HepG2 (cell line): Measurements from ENCODE around the gene KANK3. TPM values are rescaled to one million over a fixed set of nuclear protein-coding genes. Genes with fewer than 3 reads are reported as not detected.

Source experiments
- CAMTA2 ChIP-seq: sonication (generic); formaldehyde crosslinking; IDR thresholded peaks from 2 replicates; pipeline ENCODE4 v1.4.0; 2020; ENCODE audit warnings: mild to moderate bottlenecking, missing genetic modification reagents, borderline replicate concordance
- GTF3A ChIP-seq: sonication (generic); formaldehyde crosslinking; conservative IDR thresholded peaks from 2 replicates; pipeline ENCODE4 v1.4.0; 2020; ENCODE audit warnings: mild to moderate bottlenecking, missing genetic modification reagents
- JARID2 ChIP-seq: sonication (generic); formaldehyde crosslinking; IDR thresholded peaks from 2 replicates; pipeline ENCODE4 v1.8.1; 2023; ENCODE audit warnings: missing genetic modification reagents, inconsistent platforms; ENCODE audit not compliant: insufficient replicate concordance
- KDM5A ChIP-seq: fragments of 200-600 bp; sonication (generic); IDR thresholded peaks from 2 replicates; pipeline ENCODE4 v1.7.0; 2018; ENCODE audit warnings: antibody characterized with exemption, mild to moderate bottlenecking, low read length, borderline replicate concordance
- MAFG ChIP-seq: sonication (generic); formaldehyde crosslinking; IDR thresholded peaks from 2 replicates; pipeline ENCODE4 v1.5.1; 2020; ENCODE audit warnings: mild to moderate bottlenecking, missing genetic modification reagents
- MED8 ChIP-seq: sonication (generic); formaldehyde crosslinking; IDR thresholded peaks from 2 replicates; pipeline ENCODE4 v1.8.1; 2023; ENCODE audit warnings: mild to moderate bottlenecking, missing genetic modification reagents; ENCODE audit not compliant: insufficient replicate concordance
- MXI1 ChIP-seq: IDR thresholded peaks from 3 replicates; pipeline ENCODE4 v1.6.1; 2012; ENCODE audit warnings: low read depth, low read length, inconsistent platforms, borderline replicate concordance
- NCOA5 ChIP-seq: sonication (generic); formaldehyde crosslinking; IDR thresholded peaks from 2 replicates; pipeline ENCODE4 v1.4.0; 2020; ENCODE audit warnings: missing genetic modification reagents
- SIN3A ChIP-seq: IDR thresholded peaks from 2 replicates; pipeline ENCODE4 v1.6.1; 2011; ENCODE audit warnings: low read depth, mild to moderate bottlenecking, control low read depth, low read length, borderline replicate concordance
- SMAD3 ChIP-seq: sonication (generic); formaldehyde crosslinking; IDR thresholded peaks from 2 replicates; pipeline ENCODE4 v1.4.0; 2020; ENCODE audit warnings: missing genetic modification reagents
- SMARCC2 ChIP-seq: fragments of 450-650 bp; IDR thresholded peaks from 2 replicates; pipeline ENCODE4 v1.6.1; 2017; ENCODE audit warnings: antibody characterized with exemption, mild to moderate bottlenecking
- ZBTB42 ChIP-seq: sonication (generic); formaldehyde crosslinking; IDR thresholded peaks from 2 replicates; pipeline ENCODE4 v1.5.0; 2020; ENCODE audit warnings: mild to moderate bottlenecking, missing genetic modification reagents
- ZNF333 ChIP-seq: sonication (generic); formaldehyde crosslinking; IDR thresholded peaks from 2 replicates; pipeline ENCODE4 v1.4.0; 2020; ENCODE audit warnings: mild to moderate bottlenecking, missing genetic modification reagents, borderline replicate concordance
- ZNF382 ChIP-seq: sonication (generic); formaldehyde crosslinking; IDR thresholded peaks from 2 replicates; pipeline ENCODE4 v1.5.0; 2020; ENCODE audit warnings: missing genetic modification reagents, mild to moderate bottlenecking, borderline replicate concordance
- ZNF839 ChIP-seq: sonication (generic); formaldehyde crosslinking; IDR thresholded peaks from 2 replicates; pipeline ENCODE4 v1.4.0; 2020; ENCODE audit warnings: missing genetic modification reagents, mild to moderate bottlenecking, borderline replicate concordance
- polyA plus RNA-seq, 8 experiments: library from polyadenylated mRNA; depleted of rRNA in 3 of 8; stranded (reverse) in 7 of 8; unstranded in 1 of 8; fragments of >200 nt; fragmentation: Illumina TruSeq in 4 of 8; extraction: Trizol in 4 of 8; gene quantifications; 2 replicates each; pipeline versions ENCODE4 v1.2.1 to v1.2.3, GENCODE V29; 2011 to 2016; ENCODE audit warnings: low read depth in 4 of 8, missing spikeins in 1 of 8, mixed read lengths in 1 of 8; ENCODE audit not compliant: insufficient read depth in 1 of 8
- total RNA-seq, 5 experiments: library from RNA; depleted of rRNA; stranded (reverse); fragments of >200 nt; fragmentation: Illumina TruSeq; extraction: Trizol; gene quantifications; 2 replicates each; pipeline ENCODE4 v1.2.3, GENCODE V29; 2016; ENCODE audit warnings: low read depth in 1 of 5
- TF ChIP-seq, protein P1 (sequence below): IDR thresholded peaks from 2 replicates; pipeline ENCODE4 v1.6.1; 2012; ENCODE audit warnings: low read depth, low read length, improper control_type of control experiment
- TF ChIP-seq, protein P2 (sequence below): sonication (generic); formaldehyde crosslinking; IDR thresholded peaks from 2 replicates; pipeline ENCODE4 v1.8.1; 2023; ENCODE audit warnings: mild to moderate bottlenecking, missing genetic modification reagents
- TF ChIP-seq, protein P3 (sequence below): conservative IDR thresholded peaks from 2 replicates; pipeline ENCODE4 v1.6.1; 2018; ENCODE audit warnings: missing genetic modification reagents
- TF ChIP-seq, protein P4 (sequence below): sonication (generic); formaldehyde crosslinking; IDR thresholded peaks from 2 replicates; pipeline ENCODE4; 2020; ENCODE audit warnings: missing genetic modification reagents, mild to moderate bottlenecking, borderline replicate concordance
- TF ChIP-seq, protein P5 (sequence below): sonication (generic); formaldehyde crosslinking; conservative IDR thresholded peaks from 2 replicates; pipeline ENCODE4 v1.8.0; 2022; ENCODE audit warnings: low read depth, missing genetic modification reagents

KANK3 gene
- total and polyA plus RNA-seq, 2 of the 13 experiments (the other 11 are each of a cell fraction or from before 2014, with no cell fraction given), result 0.15 to 0.20 TPM

DNA sequence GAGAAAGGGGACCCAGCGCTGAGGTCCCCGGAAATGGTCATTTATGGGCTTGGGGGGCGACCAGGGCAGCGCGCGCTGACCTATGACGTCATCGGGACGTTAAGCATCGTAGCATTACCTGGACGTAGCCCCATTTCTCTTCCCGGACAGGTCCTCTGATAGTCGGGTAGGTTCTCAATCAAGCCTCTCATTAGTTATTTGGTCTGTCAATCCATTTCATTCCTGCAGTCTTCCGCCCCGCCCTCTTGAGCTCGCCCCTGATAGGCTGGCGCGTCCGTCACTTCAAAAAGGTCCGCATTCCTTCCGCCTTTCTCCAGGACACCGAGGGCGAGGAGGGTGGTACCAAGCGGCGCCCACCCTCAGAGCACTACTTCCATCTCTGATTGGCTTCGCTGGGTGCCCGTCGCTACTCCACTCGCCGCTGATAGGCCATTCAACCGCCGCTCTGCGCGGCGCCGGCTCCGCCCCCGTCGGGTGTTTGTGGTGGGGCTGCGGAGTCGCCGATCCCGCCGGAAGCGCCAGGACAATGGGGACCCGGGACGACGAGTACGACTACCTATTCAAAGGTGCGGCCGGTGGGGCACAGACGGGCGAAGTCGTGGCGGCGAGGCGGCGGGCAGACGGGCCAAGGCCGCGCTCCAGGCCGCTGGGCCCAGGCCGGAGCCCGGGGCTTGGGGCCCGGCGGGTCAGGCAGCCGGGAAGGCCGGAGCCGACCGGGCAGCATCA, 47.0 kb upstream of the KANK3 start, which contains the start of gene RAB11B (continued):
- TF ChIP-seq, protein P1, sequence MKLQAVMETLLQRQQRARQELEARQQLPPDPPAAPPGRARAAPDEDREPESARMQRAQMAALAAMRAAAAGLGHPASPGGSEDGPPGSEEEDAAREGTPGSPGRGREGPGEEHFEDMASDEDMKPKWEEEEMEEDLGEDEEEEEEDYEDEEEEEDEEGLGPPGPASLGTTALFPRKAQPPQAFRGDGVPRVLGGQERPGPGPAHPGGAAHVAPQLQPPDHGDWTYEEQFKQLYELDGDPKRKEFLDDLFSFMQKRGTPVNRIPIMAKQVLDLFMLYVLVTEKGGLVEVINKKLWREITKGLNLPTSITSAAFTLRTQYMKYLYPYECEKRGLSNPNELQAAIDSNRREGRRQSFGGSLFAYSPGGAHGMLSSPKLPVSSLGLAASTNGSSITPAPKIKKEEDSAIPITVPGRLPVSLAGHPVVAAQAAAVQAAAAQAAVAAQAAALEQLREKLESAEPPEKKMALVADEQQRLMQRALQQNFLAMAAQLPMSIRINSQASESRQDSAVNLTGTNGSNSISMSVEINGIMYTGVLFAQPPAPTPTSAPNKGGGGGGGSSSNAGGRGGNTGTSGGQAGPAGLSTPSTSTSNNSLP, result peak; percentile 73; the same call in 1 of the 2 replicates
- TF ChIP-seq SMAD3 (no peak), KDM5A (peak; percentile 40; the same call in 1 of the 2 replicates), JARID2 (CRISPR knock-in tag) (peak; percentile 22), SMARCC2 (no peak), MAFG (CRISPR knock-in tag) (no peak), NCOA5 (no peak), ZNF333 (CRISPR knock-in tag) (no peak), GTF3A (CRISPR knock-in tag) (no peak), SIN3A (no peak), ZBTB42 (CRISPR knock-in tag) (no peak), CAMTA2 (CRISPR knock-in tag) (peak; percentile 59; the same call in 1 of the 2 replicates), MXI1 (0 out of 3 replicates have a peak, but pooled peaks have one; percentile 2), MED8 (CRISPR knock-in tag) (no peak), ZNF382 (no peak), ZNF839 (no peak)
- TF ChIP-seq, protein P2, sequence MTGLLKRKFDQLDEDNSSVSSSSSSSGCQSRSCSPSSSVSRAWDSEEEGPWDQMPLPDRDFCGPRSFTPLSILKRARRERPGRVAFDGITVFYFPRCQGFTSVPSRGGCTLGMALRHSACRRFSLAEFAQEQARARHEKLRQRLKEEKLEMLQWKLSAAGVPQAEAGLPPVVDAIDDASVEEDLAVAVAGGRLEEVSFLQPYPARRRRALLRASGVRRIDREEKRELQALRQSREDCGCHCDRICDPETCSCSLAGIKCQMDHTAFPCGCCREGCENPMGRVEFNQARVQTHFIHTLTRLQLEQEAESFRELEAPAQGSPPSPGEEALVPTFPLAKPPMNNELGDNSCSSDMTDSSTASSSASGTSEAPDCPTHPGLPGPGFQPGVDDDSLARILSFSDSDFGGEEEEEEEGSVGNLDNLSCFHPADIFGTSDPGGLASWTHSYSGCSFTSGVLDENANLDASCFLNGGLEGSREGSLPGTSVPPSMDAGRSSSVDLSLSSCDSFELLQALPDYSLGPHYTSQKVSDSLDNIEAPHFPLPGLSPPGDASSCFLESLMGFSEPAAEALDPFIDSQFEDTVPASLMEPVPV (CRISPR knock-in tag), result no peak
- TF ChIP-seq, protein P3, sequence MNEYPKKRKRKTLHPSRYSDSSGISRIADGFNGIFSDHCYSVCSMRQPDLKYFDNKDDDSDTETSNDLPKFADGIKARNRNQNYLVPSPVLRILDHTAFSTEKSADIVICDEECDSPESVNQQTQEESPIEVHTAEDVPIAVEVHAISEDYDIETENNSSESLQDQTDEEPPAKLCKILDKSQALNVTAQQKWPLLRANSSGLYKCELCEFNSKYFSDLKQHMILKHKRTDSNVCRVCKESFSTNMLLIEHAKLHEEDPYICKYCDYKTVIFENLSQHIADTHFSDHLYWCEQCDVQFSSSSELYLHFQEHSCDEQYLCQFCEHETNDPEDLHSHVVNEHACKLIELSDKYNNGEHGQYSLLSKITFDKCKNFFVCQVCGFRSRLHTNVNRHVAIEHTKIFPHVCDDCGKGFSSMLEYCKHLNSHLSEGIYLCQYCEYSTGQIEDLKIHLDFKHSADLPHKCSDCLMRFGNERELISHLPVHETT (CRISPR knock-in tag), result no peak
- TF ChIP-seq, protein P4, sequence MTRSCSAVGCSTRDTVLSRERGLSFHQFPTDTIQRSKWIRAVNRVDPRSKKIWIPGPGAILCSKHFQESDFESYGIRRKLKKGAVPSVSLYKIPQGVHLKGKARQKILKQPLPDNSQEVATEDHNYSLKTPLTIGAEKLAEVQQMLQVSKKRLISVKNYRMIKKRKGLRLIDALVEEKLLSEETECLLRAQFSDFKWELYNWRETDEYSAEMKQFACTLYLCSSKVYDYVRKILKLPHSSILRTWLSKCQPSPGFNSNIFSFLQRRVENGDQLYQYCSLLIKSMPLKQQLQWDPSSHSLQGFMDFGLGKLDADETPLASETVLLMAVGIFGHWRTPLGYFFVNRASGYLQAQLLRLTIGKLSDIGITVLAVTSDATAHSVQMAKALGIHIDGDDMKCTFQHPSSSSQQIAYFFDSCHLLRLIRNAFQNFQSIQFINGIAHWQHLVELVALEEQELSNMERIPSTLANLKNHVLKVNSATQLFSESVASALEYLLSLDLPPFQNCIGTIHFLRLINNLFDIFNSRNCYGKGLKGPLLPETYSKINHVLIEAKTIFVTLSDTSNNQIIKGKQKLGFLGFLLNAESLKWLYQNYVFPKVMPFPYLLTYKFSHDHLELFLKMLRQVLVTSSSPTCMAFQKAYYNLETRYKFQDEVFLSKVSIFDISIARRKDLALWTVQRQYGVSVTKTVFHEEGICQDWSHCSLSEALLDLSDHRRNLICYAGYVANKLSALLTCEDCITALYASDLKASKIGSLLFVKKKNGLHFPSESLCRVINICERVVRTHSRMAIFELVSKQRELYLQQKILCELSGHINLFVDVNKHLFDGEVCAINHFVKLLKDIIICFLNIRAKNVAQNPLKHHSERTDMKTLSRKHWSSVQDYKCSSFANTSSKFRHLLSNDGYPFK (CRISPR knock-in tag), result peak; percentile 85; the same call in 1 of the 2 replicates
- TF ChIP-seq, protein P5, sequence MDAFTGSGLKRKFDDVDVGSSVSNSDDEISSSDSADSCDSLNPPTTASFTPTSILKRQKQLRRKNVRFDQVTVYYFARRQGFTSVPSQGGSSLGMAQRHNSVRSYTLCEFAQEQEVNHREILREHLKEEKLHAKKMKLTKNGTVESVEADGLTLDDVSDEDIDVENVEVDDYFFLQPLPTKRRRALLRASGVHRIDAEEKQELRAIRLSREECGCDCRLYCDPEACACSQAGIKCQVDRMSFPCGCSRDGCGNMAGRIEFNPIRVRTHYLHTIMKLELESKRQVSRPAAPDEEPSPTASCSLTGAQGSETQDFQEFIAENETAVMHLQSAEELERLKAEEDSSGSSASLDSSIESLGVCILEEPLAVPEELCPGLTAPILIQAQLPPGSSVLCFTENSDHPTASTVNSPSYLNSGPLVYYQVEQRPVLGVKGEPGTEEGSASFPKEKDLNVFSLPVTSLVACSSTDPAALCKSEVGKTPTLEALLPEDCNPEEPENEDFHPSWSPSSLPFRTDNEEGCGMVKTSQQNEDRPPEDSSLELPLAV (CRISPR knock-in tag), result no peak
